K562 (cell line): ENCODE results near the gene PDLIM5.

Source experiments
- CTCF ChIP-seq, 3 experiments: IDR thresholded peaks in 2 of 3; conservative IDR thresholded peaks in 1 of 3; 2 replicates each; pipeline ENCODE4 v1.5.1; 2011 to 2012; ENCODE audit warnings: low read length in 3 of 3, mild to moderate bottlenecking in 3 of 3, control low read depth in 2 of 3, improper control_type of control experiment in 1 of 3, inconsistent platforms in 1 of 3, low read depth in 1 of 3, mixed read lengths in 1 of 3, moderate library complexity in 1 of 3; ENCODE audit not compliant: insufficient read depth in 2 of 3
- ESRRA ChIP-seq: fragments of 450-650 bp; IDR thresholded peaks from 2 replicates; pipeline ENCODE4 v1.6.1; 2014; ENCODE audit warnings: low read depth, mild to moderate bottlenecking, moderate library complexity, borderline replicate concordance
- EZH2 ChIP-seq: IDR thresholded peaks from 2 replicates; pipeline ENCODE4 v1.6.1; 2012; ENCODE audit warnings: low read depth, mild to moderate bottlenecking, inconsistent platforms, low read length, borderline replicate concordance
- RFX5 ChIP-seq: IDR thresholded peaks from 2 replicates; pipeline ENCODE4 v1.6.1; 2011; ENCODE audit warnings: low read depth, mild to moderate bottlenecking, improper control_type of control experiment, low read length
- TBL1XR1 ChIP-seq, 2 experiments: IDR thresholded peaks; 2 replicates each; pipeline ENCODE4 v1.6.1; 2012; ENCODE audit warnings: improper control_type of control experiment in 2 of 2, low read length in 2 of 2, mild to moderate bottlenecking in 1 of 2
- UBTF ChIP-seq, 2 experiments: IDR thresholded peaks; 2 replicates each; pipeline ENCODE4 v1.6.1; 2012; ENCODE audit warnings: improper control_type of control experiment in 2 of 2, low read depth in 2 of 2, low read length in 2 of 2, borderline replicate concordance in 1 of 2
- YY1 ChIP-seq, 3 experiments: IDR thresholded peaks; 2 replicates each; pipeline ENCODE4 v1.6.1; 2011; ENCODE audit warnings: low read length in 2 of 3, mild to moderate bottlenecking in 2 of 3, moderate library complexity in 2 of 3, borderline replicate concordance in 1 of 3, control low read depth in 1 of 3, low read depth in 1 of 3; ENCODE audit not compliant: insufficient read depth in 3 of 3, insufficient replicate concordance in 2 of 3, control insufficient read depth in 1 of 3, insufficient read length in 1 of 3; ENCODE audit errors: extremely low read depth in 1 of 3
- ZNF23 ChIP-seq: fragments of 250-450 bp; sonication (Bioruptor Pico); IDR thresholded peaks from 2 replicates; pipeline ENCODE4 v1.4.0; 2020; ENCODE audit warnings: mild to moderate bottlenecking
- TF ChIP-seq, protein P1 (sequence below): sonication (generic); formaldehyde crosslinking; IDR thresholded peaks from 2 replicates; pipeline ENCODE4 v1.8.1; 2023; ENCODE audit warnings: mild to moderate bottlenecking, missing genetic modification reagents
- TF ChIP-seq, protein P2 (sequence below), 2 experiments: IDR thresholded peaks in 1 of 2; conservative IDR thresholded peaks in 1 of 2; 2 replicates each; pipeline ENCODE4 v1.6.1; 2016; ENCODE audit warnings: low read depth in 2 of 2, mild to moderate bottlenecking in 1 of 2, missing compliant biosample characterization in 1 of 2, missing genetic modification characterization in 1 of 2, moderate library complexity in 1 of 2
- TF ChIP-seq, protein P3 (sequence below), 2 experiments: fragments of 450-650 bp; formaldehyde crosslinking in 1 of 2; IDR thresholded peaks; 2 replicates each; pipeline versions ENCODE4 v1.4.0 to v1.6.1; 2014 to 2020; ENCODE audit warnings: mild to moderate bottlenecking in 2 of 2, borderline replicate concordance in 1 of 2, low read depth in 1 of 2

GRCh38 chr4:94451051-94451694 is 569 bp upstream of the PDLIM5 start:
- TF ChIP-seq ESRRA = no peak
- TF ChIP-seq YY1 (IDR thresholded peaks at IDR 0.05; ENCODE audit: borderline replicate concordance in 1 of 3, control insufficient read depth in 1 of 3, extremely low read depth in 1 of 3, insufficient read depth in 3 of 3, insufficient read length in 1 of 3, insufficient replicate concordance in 2 of 3, low read depth in 1 of 3, low read length in 2 of 3) = no peak
- TF ChIP-seq, protein P1, sequence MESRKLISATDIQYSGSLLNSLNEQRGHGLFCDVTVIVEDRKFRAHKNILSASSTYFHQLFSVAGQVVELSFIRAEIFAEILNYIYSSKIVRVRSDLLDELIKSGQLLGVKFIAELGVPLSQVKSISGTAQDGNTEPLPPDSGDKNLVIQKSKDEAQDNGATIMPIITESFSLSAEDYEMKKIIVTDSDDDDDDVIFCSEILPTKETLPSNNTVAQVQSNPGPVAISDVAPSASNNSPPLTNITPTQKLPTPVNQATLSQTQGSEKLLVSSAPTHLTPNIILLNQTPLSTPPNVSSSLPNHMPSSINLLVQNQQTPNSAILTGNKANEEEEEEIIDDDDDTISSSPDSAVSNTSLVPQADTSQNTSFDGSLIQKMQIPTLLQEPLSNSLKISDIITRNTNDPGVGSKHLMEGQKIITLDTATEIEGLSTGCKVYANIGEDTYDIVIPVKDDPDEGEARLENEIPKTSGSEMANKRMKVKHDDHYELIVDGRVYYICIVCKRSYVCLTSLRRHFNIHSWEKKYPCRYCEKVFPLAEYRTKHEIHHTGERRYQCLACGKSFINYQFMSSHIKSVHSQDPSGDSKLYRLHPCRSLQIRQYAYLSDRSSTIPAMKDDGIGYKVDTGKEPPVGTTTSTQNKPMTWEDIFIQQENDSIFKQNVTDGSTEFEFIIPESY (CRISPR knock-in tag) = no peak
- TF ChIP-seq, protein P2, sequence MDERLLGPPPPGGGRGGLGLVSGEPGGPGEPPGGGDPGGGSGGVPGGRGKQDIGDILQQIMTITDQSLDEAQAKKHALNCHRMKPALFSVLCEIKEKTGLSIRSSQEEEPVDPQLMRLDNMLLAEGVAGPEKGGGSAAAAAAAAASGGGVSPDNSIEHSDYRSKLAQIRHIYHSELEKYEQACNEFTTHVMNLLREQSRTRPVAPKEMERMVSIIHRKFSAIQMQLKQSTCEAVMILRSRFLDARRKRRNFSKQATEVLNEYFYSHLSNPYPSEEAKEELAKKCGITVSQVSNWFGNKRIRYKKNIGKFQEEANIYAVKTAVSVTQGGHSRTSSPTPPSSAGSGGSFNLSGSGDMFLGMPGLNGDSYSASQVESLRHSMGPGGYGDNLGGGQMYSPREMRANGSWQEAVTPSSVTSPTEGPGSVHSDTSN (CRISPR knock-in tag; IDR thresholded peaks at IDR 0.05; ENCODE audit: low read depth) = no peak
- TF ChIP-seq, protein P2 (tag; conservative IDR thresholded peaks at IDR 0.05; ENCODE audit: low read depth) = no peak
- TF ChIP-seq UBTF (IDR thresholded peaks at IDR 0.05; ENCODE audit: borderline replicate concordance in 1 of 2, low read depth in 2 of 2, low read length in 2 of 2) = no peak
- TF ChIP-seq EZH2 = no peak
- TF ChIP-seq CTCF (IDR thresholded peaks at IDR 0.05 in 2 of 3, conservative IDR thresholded peaks at IDR 0.05 in 1 of 3; ENCODE audit: insufficient read depth in 2 of 3, low read depth in 1 of 3, low read length in 3 of 3) = no peak
- TF ChIP-seq RFX5 = no peak
- TF ChIP-seq, protein P3, sequence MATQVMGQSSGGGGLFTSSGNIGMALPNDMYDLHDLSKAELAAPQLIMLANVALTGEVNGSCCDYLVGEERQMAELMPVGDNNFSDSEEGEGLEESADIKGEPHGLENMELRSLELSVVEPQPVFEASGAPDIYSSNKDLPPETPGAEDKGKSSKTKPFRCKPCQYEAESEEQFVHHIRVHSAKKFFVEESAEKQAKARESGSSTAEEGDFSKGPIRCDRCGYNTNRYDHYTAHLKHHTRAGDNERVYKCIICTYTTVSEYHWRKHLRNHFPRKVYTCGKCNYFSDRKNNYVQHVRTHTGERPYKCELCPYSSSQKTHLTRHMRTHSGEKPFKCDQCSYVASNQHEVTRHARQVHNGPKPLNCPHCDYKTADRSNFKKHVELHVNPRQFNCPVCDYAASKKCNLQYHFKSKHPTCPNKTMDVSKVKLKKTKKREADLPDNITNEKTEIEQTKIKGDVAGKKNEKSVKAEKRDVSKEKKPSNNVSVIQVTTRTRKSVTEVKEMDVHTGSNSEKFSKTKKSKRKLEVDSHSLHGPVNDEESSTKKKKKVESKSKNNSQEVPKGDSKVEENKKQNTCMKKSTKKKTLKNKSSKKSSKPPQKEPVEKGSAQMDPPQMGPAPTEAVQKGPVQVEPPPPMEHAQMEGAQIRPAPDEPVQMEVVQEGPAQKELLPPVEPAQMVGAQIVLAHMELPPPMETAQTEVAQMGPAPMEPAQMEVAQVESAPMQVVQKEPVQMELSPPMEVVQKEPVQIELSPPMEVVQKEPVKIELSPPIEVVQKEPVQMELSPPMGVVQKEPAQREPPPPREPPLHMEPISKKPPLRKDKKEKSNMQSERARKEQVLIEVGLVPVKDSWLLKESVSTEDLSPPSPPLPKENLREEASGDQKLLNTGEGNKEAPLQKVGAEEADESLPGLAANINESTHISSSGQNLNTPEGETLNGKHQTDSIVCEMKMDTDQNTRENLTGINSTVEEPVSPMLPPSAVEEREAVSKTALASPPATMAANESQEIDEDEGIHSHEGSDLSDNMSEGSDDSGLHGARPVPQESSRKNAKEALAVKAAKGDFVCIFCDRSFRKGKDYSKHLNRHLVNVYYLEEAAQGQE (IDR thresholded peaks at IDR 0.05; ENCODE audit: borderline replicate concordance) = no peak
- TF ChIP-seq, protein P3 (CRISPR knock-in tag; IDR thresholded peaks at IDR 0.05; ENCODE audit: low read depth) = no peak
- no peak for TF ChIP-seq ZNF23 (CRISPR knock-in tag)
- TF ChIP-seq TBL1XR1 (IDR thresholded peaks at IDR 0.05; ENCODE audit: low read length in 2 of 2) = no peak
